ENCODE measurements around the gene COL15A1. TPM values are rescaled to one million over a fixed set of nuclear protein-coding genes. Genes with fewer than 3 reads are reported as not detected.

The COL15A1 gene
- total RNA-seq, 2 donors from 2014 or later, result 6.0 to 16.0 TPM

- Histone ChIP-seq H3K36me3 (no peaks in the 10 kb centered on the region), H3K9me3 (no peaks in the 10 kb centered on the region), H3K27ac (no peak overlapping the region), H3K4me1 (no peaks in the 10 kb centered on the region), H3K9ac (ENCODE audit: low read depth in 2 of 2, low read length in 2 of 2) (no peak overlapping the region), H3K27me3 (no peaks in the 10 kb centered on the region), H3K4me3 (no peak overlapping the region)
- TF ChIP-seq CTCF (IDR thresholded peaks at IDR 0.05), result no peak
- DNase-seq, result no peak
- intact Hi-C loops (cut with DNase I), result no loop called here
Measured at GRCh38 chr9:98903961-98904411, 39.7 kb upstream of the COL15A1 start.

GRCh38 chr9:98905015-98905414, 38.7 kb upstream of the COL15A1 start:
- Histone ChIP-seq H3K4me1 (no peaks in the 10 kb centered on the region), H3K27me3 (no peaks in the 10 kb centered on the region), H3K9ac (ENCODE audit: low read depth in 2 of 2, low read length in 2 of 2) (no peak overlapping the region), H3K36me3 (no peaks in the 10 kb centered on the region), H3K9me3 (no peaks in the 10 kb centered on the region), H3K27ac (no peak overlapping the region), H3K4me3 (no peak overlapping the region)
- TF ChIP-seq CTCF (IDR thresholded peaks at IDR 0.05), result no peak
- no peak for DNase-seq
- intact Hi-C loops (cut with DNase I), result no loop called here

GRCh38 chr9:98906273-98907040, 37.2 kb upstream of the COL15A1 start:
- Histone ChIP-seq H3K27ac (no peak overlapping the region), H3K36me3 (no peaks in the 10 kb centered on the region), H3K4me1 (no peaks in the 10 kb centered on the region), H3K9ac (ENCODE audit: low read depth in 2 of 2, low read length in 2 of 2) (no peak overlapping the region), H3K27me3 (no peaks in the 10 kb centered on the region), H3K9me3 (no peaks in the 10 kb centered on the region), H3K4me3 (no peak overlapping the region)
- DNase-seq, result no peak
- intact Hi-C loops (cut with DNase I), result no loop called here
- TF ChIP-seq CTCF (IDR thresholded peaks at IDR 0.05), result no peak

- no peaks in the 10 kb centered on the region for H3K9me3 ChIP-seq
- no peaks in the 10 kb centered on the region for H3K36me3 ChIP-seq
- TF ChIP-seq CTCF (IDR thresholded peaks at IDR 0.05), result no peak
- no peaks in the 10 kb centered on the region for H3K4me1 ChIP-seq
- no peak overlapping the region for H3K9ac ChIP-seq (ENCODE audit: low read depth in 2 of 2, low read length in 2 of 2)
- no peak overlapping the region for H3K27ac ChIP-seq
- no peak overlapping the region for H3K4me3 ChIP-seq
- no peaks in the 10 kb centered on the region for H3K27me3 ChIP-seq
- intact Hi-C loops (cut with DNase I), result no loop called here
- no peak for DNase-seq
Measured at GRCh38 chr9:98907055-98907454, 36.7 kb upstream of the COL15A1 start.

GRCh38 chr9:98908897-98909634, 34.6 kb upstream of the COL15A1 start:
- Histone ChIP-seq H3K9ac (ENCODE audit: low read depth in 2 of 2, low read length in 2 of 2) (no peak overlapping the region), H3K27me3 (no peaks in the 10 kb centered on the region), H3K4me3 (no peak overlapping the region), H3K27ac (peak overlapping the region; percentile 65), H3K9me3 (no peaks in the 10 kb centered on the region), H3K4me1 (no peaks in the 10 kb centered on the region), H3K36me3 (no peaks in the 10 kb centered on the region)
- TF ChIP-seq CTCF (IDR thresholded peaks at IDR 0.05), result no peak
- DNase-seq, result no peak
- intact Hi-C loops (cut with DNase I), result no loop called here

All from colonic mucosa (tissue), 4 donors.